Measurements from ENCODE around the gene MAGOH.
"Not testable (repeated sequence)": the region's sequence is repeated elsewhere in the genome, so short reads cannot be mapped to it uniquely, and the experiment has no call there.

Gene MAGOH

GRCh38 chr1:53285546-53285945 is 47.2 kb upstream of the MAGOH start:
- H3K27ac ChIP-seq (ENCODE audit: low read depth, low read length, poor library complexity, severe bottlenecking): no peak overlapping the region
- H3K36me3 ChIP-seq (ENCODE audit: insufficient read depth, low read length): peaks cover 86% of the 10 kb centered on the region

GRCh38 chr1:53284224-53285020 is 46.1 kb upstream of the MAGOH start:
- no peaks in the 10 kb centered on the region for H4K20me1 ChIP-seq (ENCODE audit: insufficient read depth, low read length)

More at GRCh38 chr1:53285546-53285945, 47.2 kb upstream of the MAGOH start:
- H3K9me2 ChIP-seq (ENCODE audit: low read depth, low read length): no peaks in the 10 kb centered on the region
- H3K9me3 ChIP-seq (ENCODE audit: low read length): no peaks in the 10 kb centered on the region
- no peaks in the 10 kb centered on the region for H3K4me1 ChIP-seq (ENCODE audit: insufficient read depth, low read length, severe bottlenecking)
- no peaks in the 10 kb centered on the region for H3K27me3 ChIP-seq (ENCODE audit: insufficient read depth, low read length)
- no peak overlapping the region for H3K9ac ChIP-seq (ENCODE audit: low read length)
- TF ChIP-seq CTCF (IDR thresholded peaks at IDR 0.05; ENCODE audit: low read length) (no peak), EZH2 (IDR thresholded peaks at IDR 0.05; ENCODE audit: borderline replicate concordance, low read length) (no peak)
- no peak overlapping the region for H3K4me2 ChIP-seq (ENCODE audit: low read length)
- H3K4me3 ChIP-seq (ENCODE audit: low read depth, low read length, poor library complexity, severe bottlenecking): no peak overlapping the region
- H3F3A ChIP-seq (ENCODE audit: insufficient read depth, low read length): no peaks in the 10 kb centered on the region
- H4K20me1 ChIP-seq (ENCODE audit: insufficient read depth, low read length): no peaks in the 10 kb centered on the region
- no peaks in the 10 kb centered on the region for H3K79me2 ChIP-seq (ENCODE audit: insufficient read depth, low read length)
- no peak overlapping the region for H2AFZ ChIP-seq (ENCODE audit: low read length)

GRCh38 chr1:53283156-53283555 is 44.8 kb upstream of the MAGOH start:
- H3K9me3 ChIP-seq (ENCODE audit: low read length); H3K79me2 ChIP-seq (ENCODE audit: insufficient read depth, low read length); H3K9me2 ChIP-seq (ENCODE audit: low read depth, low read length); H3K27me3 ChIP-seq (ENCODE audit: insufficient read depth, low read length); H3K9ac ChIP-seq (ENCODE audit: low read length); H3K4me1 ChIP-seq (ENCODE audit: insufficient read depth, low read length, severe bottlenecking); H3K4me3 ChIP-seq (ENCODE audit: low read depth, low read length, poor library complexity, severe bottlenecking); H3F3A ChIP-seq (ENCODE audit: insufficient read depth, low read length); H2AFZ ChIP-seq (ENCODE audit: low read length); H4K20me1 ChIP-seq (ENCODE audit: insufficient read depth, low read length); H3K27ac ChIP-seq (ENCODE audit: low read depth, low read length, poor library complexity, severe bottlenecking); H3K4me2 ChIP-seq (ENCODE audit: low read length): not testable (repeated sequence)
- peaks cover 77% of the 10 kb centered on the region for H3K36me3 ChIP-seq (ENCODE audit: insufficient read depth, low read length)

More at GRCh38 chr1:53284224-53285020, 46.1 kb upstream of the MAGOH start:
- no peak for TF ChIP-seq EZH2 (IDR thresholded peaks at IDR 0.05; ENCODE audit: borderline replicate concordance, low read length)
- no peak for TF ChIP-seq CTCF (IDR thresholded peaks at IDR 0.05; ENCODE audit: low read length)
- Histone ChIP-seq H3K79me2 (ENCODE audit: insufficient read depth, low read length) (no peaks in the 10 kb centered on the region), H2AFZ (ENCODE audit: low read length) (no peak overlapping the region), H3K4me3 (ENCODE audit: low read depth, low read length, poor library complexity, severe bottlenecking) (no peak overlapping the region), H3K27ac (ENCODE audit: low read depth, low read length, poor library complexity, severe bottlenecking) (no peak overlapping the region), H3K9ac (ENCODE audit: low read length) (no peak overlapping the region), H3K36me3 (ENCODE audit: insufficient read depth, low read length) (peaks cover 86% of the 10 kb centered on the region), H3K9me2 (ENCODE audit: low read depth, low read length) (no peaks in the 10 kb centered on the region), H3K4me1 (ENCODE audit: insufficient read depth, low read length, severe bottlenecking) (no peaks in the 10 kb centered on the region), H3K4me2 (ENCODE audit: low read length) (no peak overlapping the region), H3K27me3 (ENCODE audit: insufficient read depth, low read length) (no peaks in the 10 kb centered on the region), H3F3A (ENCODE audit: insufficient read depth, low read length) (no peaks in the 10 kb centered on the region), H3K9me3 (ENCODE audit: low read length) (no peaks in the 10 kb centered on the region)

- Histone ChIP-seq H3K4me3 (ENCODE audit: low read depth, low read length, poor library complexity, severe bottlenecking) (no peak overlapping the region), H3K4me1 (ENCODE audit: insufficient read depth, low read length, severe bottlenecking) (no peaks in the 10 kb centered on the region), H3K27me3 (ENCODE audit: insufficient read depth, low read length) (no peaks in the 10 kb centered on the region), H4K20me1 (ENCODE audit: insufficient read depth, low read length) (no peaks in the 10 kb centered on the region), H3K9me2 (ENCODE audit: low read depth, low read length) (no peaks in the 10 kb centered on the region), H3K79me2 (ENCODE audit: insufficient read depth, low read length) (no peaks in the 10 kb centered on the region), H3K36me3 (ENCODE audit: insufficient read depth, low read length) (peaks cover 72% of the 10 kb centered on the region), H3K4me2 (ENCODE audit: low read length) (no peak overlapping the region), H2AFZ (ENCODE audit: low read length) (no peak overlapping the region), H3K27ac (ENCODE audit: low read depth, low read length, poor library complexity, severe bottlenecking) (no peak overlapping the region), H3K9ac (ENCODE audit: low read length) (no peak overlapping the region), H3F3A (ENCODE audit: insufficient read depth, low read length) (no peaks in the 10 kb centered on the region), H3K9me3 (ENCODE audit: low read length) (no peaks in the 10 kb centered on the region)
- TF ChIP-seq CTCF (IDR thresholded peaks at IDR 0.05; ENCODE audit: low read length) (no peak), EZH2 (IDR thresholded peaks at IDR 0.05; ENCODE audit: borderline replicate concordance, low read length) (no peak)
These were observed 42.8 kb upstream of the MAGOH start for GRCh38 chr1:53281133-53281532.
